Endometrial microvascular endothelial cells (primary cell): ENCODE results near the gene UBE2O. TPM values are rescaled to one million over a fixed set of nuclear protein-coding genes. Genes with fewer than 3 reads are reported as not detected.

Experiments
- in situ Hi-C: cut with HindIII; loops from 2 replicates; pipeline ENCODE4 v1.10.0; 2017; ENCODE audit warnings: low sequenced_read_pairs, low pct_unique_long_range_greater_than_20kb; ENCODE audit errors: inconsistent ontology term
- total RNA-seq: library from RNA; depleted of rRNA; stranded (reverse); fragments of >200 nt; gene quantifications from one replicate; pipeline ENCODE4 v1.2.3, GENCODE V29; 2015; ENCODE audit errors: inconsistent ontology term

UBE2O gene
- total RNA-seq, 1 donor from 2014 or later, result 31.9 TPM

GRCh38 chr17:76446449-76447231 lies 6.3 kb downstream of the UBE2O start:
- in situ Hi-C loops, result no loop called here

- in situ Hi-C loops, result no loop called here
These were observed 7.1 kb downstream of the UBE2O start for GRCh38 chr17:76445697-76446448.

GRCh38 chr17:76444518-76445311 lies 8.2 kb downstream of the UBE2O start:
- in situ Hi-C loops, result no loop called here

GRCh38 chr17:76442341-76443338 lies 10.3 kb downstream of the UBE2O start:
- in situ Hi-C loops, result no loop called here

GRCh38 chr17:76441686-76442340 lies 11.1 kb downstream of the UBE2O start:
- in situ Hi-C loops, result no loop called here

- in situ Hi-C loops, result no loop called here
These were observed 12.1 kb downstream of the UBE2O start for GRCh38 chr17:76440751-76441362.

GRCh38 chr17:76439314-76439928 lies 13.5 kb downstream of the UBE2O start:
- in situ Hi-C loops, result no loop called here

- in situ Hi-C loops, result no loop called here
These were observed 14.0 kb downstream of the UBE2O start for GRCh38 chr17:76438906-76439305.

GRCh38 chr17:76437467-76438402 lies 15.2 kb downstream of the UBE2O start:
- in situ Hi-C loops, result no loop called here

- in situ Hi-C loops, result no loop called here
These were observed 17.2 kb downstream of the UBE2O start for GRCh38 chr17:76435751-76436150.

- in situ Hi-C loops, result no loop called here
These were observed 18.1 kb downstream of the UBE2O start for GRCh38 chr17:76434870-76435269.

GRCh38 chr17:76433693-76434092 lies 19.3 kb downstream of the UBE2O start:
- in situ Hi-C loops, result no loop called here

- in situ Hi-C loops, result no loop called here
These were observed 20.1 kb downstream of the UBE2O start for GRCh38 chr17:76432712-76433336.

GRCh38 chr17:76432004-76432403 lies 20.9 kb downstream of the UBE2O start:
- in situ Hi-C loops, result no loop called here

GRCh38 chr17:76431509-76431908 lies 21.4 kb downstream of the UBE2O start:
- in situ Hi-C loops, result no loop called here

- in situ Hi-C loops, result no loop called here
These were observed 24.4 kb downstream of the UBE2O start for GRCh38 chr17:76428511-76428910.
